HUES48 (cell line): Measurements from ENCODE around the gene ING5.
"Not testable (repeated sequence)": the region's sequence is repeated elsewhere in the genome, so short reads cannot be mapped to it uniquely, and the experiment has no call there.

Experiments
- H3K27ac ChIP-seq: one replicate; pipeline ENCODE4 v1.7.0; 2013; ENCODE audit warnings: low read depth, low read length, inconsistent platforms
- H3K27me3 ChIP-seq: 2 replicates; pipeline ENCODE4 v1.6.1; 2013; ENCODE audit warnings: mild to moderate bottlenecking, low read length; ENCODE audit not compliant: control insufficient read depth, insufficient read depth
- H3K36me3 ChIP-seq: 2 replicates; pipeline ENCODE4 v1.6.1; 2013; ENCODE audit warnings: low read length; ENCODE audit not compliant: control insufficient read depth, insufficient read depth
- H3K4me1 ChIP-seq: 2 replicates; pipeline ENCODE4 v1.6.1; 2013; ENCODE audit warnings: mild to moderate bottlenecking, low read length; ENCODE audit not compliant: control insufficient read depth, insufficient read depth
- H3K4me3 ChIP-seq: 2 replicates; pipeline ENCODE4 v1.5.1; 2013; ENCODE audit warnings: mild to moderate bottlenecking, low read depth, low read length
- H3K9ac ChIP-seq: 2 replicates; pipeline ENCODE4 v1.6.1; 2013; ENCODE audit warnings: mild to moderate bottlenecking, low read depth, low read length, moderate library complexity
- H3K9me3 ChIP-seq: 2 replicates; pipeline ENCODE4 v1.6.1; 2013; ENCODE audit warnings: low read length; ENCODE audit not compliant: control insufficient read depth, insufficient read depth

ING5 gene

DNA sequence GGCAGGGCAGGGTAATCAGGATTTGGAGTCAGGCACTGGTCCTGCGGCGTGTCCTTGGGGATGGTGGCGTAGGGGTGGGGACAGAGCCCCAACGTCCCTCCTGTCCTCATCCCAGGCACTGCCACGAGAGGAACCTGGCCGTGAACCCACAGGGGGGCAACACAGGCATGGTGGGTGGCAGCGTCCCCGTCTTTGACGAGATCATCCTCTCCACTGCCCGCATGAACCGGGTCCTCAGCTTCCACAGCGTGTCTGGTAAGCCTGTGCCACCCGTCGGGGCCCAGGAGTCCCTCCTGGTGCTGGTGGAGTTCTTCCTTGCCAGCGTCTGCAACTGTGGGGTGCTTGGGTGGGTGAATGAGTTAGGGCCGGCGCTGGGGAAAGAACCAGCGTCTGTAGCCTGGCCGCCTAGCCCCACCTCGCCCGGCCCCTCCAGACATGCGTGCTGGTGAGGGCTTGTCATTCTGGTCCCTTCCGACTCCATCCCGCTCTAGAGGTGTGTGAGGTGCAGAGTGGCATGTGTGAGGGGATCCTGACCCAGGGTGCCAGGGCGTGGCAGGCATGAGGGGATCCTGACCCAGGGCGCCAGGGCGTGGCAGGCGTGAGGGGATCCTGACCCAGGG, 40.6 kb downstream of the ING5 start:
- Histone ChIP-seq H3K27me3 (no peaks in the 10 kb centered on the region), H3K4me1 (no peaks in the 10 kb centered on the region), H3K9ac (no peak overlapping the region), H3K9me3 (no peaks in the 10 kb centered on the region), H3K36me3 (peaks cover 6% of the 10 kb centered on the region; the same call in 1 of the 2 replicates), H3K4me3 (no peak overlapping the region), H3K27ac (no peak overlapping the region)

DNA sequence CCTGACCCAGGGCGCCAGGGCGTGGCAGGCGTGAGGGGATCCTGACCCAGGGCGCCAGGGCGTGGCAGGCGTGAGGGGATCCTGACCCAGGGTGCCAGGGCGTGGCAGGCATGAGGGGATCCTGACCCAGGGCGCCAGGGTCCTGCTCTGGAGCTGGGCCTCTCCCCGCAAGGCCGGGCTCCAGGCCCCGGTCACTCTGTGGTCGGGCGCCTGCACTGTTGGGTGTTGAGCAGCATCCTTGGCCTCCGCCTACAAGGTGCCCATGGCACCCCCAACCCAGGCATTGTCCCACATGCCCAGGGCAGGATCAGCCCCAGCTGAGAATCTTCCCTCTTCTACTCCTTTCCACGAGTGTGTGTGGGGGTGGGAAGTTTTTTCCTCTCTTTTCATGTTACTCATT, 41.2 kb downstream of the ING5 start:
- H3K36me3 ChIP-seq, H3K9me3 ChIP-seq, H3K4me1 ChIP-seq, H3K27me3 ChIP-seq, H3K9ac ChIP-seq, H3K27ac ChIP-seq, H3K4me3 ChIP-seq: not testable (repeated sequence)

GRCh38 chr2:241743620-241744019, 41.8 kb downstream of the ING5 start:
- H3K27ac ChIP-seq = no peak overlapping the region
- no peak overlapping the region for H3K9ac ChIP-seq
- H3K9me3 ChIP-seq = no peaks in the 10 kb centered on the region
- H3K36me3 ChIP-seq = peaks cover 6% of the 10 kb centered on the region; the same call in 1 of the 2 replicates
- H3K4me3 ChIP-seq = no peak overlapping the region
- no peaks in the 10 kb centered on the region for H3K27me3 ChIP-seq
- H3K4me1 ChIP-seq = no peaks in the 10 kb centered on the region

GRCh38 chr2:241744028-241744754, 42.4 kb downstream of the ING5 start:
- peaks cover 6% of the 10 kb centered on the region; the same call in 1 of the 2 replicates for H3K36me3 ChIP-seq

GRCh38 chr2:241745276-241745675, 43.4 kb downstream of the ING5 start:
- no peaks in the 10 kb centered on the region for H3K27me3 ChIP-seq
- peaks cover 6% of the 10 kb centered on the region; the same call in 1 of the 2 replicates for H3K36me3 ChIP-seq
- H3K4me3 ChIP-seq = no peak overlapping the region
- H3K9me3 ChIP-seq = no peaks in the 10 kb centered on the region
- no peak overlapping the region for H3K9ac ChIP-seq
- no peaks in the 10 kb centered on the region for H3K4me1 ChIP-seq
- H3K27ac ChIP-seq = no peak overlapping the region

More at GRCh38 chr2:241744028-241744754, 42.4 kb downstream of the ING5 start:
- Histone ChIP-seq H3K9me3 (no peaks in the 10 kb centered on the region), H3K27me3 (no peaks in the 10 kb centered on the region), H3K4me1 (no peaks in the 10 kb centered on the region), H3K4me3 (no peak overlapping the region), H3K27ac (no peak overlapping the region), H3K9ac (no peak overlapping the region)

GRCh38 chr2:241746084-241746483, 44.2 kb downstream of the ING5 start:
- H3K4me3 ChIP-seq = no peak overlapping the region
- H3K27ac ChIP-seq = no peak overlapping the region
- peaks cover 6% of the 10 kb centered on the region; the same call in 1 of the 2 replicates for H3K36me3 ChIP-seq
- no peaks in the 10 kb centered on the region for H3K9me3 ChIP-seq
- H3K9ac ChIP-seq = no peak overlapping the region
- no peaks in the 10 kb centered on the region for H3K4me1 ChIP-seq
- H3K27me3 ChIP-seq = no peaks in the 10 kb centered on the region

DNA sequence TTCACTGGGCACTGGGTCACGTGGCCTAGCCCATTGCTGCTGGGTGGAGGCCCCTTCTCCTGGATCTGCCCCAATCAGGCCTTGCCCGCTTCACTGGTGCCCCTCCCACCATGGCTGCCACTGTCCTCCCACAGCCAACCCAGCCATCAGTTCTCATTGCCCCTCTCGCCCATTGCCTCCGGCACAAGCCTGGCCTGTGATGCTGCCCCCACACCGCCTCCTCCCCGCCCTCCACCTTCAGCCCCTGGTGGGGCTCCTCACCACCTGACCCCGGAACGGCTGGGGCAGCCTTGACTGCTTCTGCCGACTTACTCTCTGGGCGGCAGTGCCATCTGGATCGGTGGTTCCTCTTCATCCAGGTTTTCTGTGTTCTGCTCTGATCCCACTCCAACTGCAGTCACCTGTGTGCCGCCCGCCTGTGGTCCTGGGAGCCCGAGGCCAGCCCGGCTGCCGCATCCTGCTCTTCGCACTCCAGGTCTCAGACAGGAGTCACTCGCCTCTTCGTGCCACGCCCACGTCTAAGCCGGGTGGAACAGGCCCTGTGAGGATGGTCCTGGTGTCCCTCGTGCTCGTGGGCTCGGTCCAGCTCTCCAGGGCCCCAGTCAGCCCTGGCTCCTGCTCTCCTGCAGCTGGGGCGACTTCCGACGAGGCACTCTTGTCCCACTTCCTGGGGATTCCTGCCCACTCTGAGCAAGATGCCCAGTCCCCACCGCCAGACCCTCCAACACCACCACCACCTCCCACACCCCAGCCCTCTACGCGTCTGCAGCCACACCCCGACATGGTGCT, 46.8 kb downstream of the ING5 start:
- Histone ChIP-seq H3K9me3 (no peaks in the 10 kb centered on the region), H3K4me3 (no peak overlapping the region), H3K4me1 (no peaks in the 10 kb centered on the region), H3K9ac (no peak overlapping the region), H3K27ac (no peak overlapping the region), H3K27me3 (no peaks in the 10 kb centered on the region), H3K36me3 (peaks cover 6% of the 10 kb centered on the region; the same call in 1 of the 2 replicates)

GRCh38 chr2:241750076-241750840, 48.4 kb downstream of the ING5 start:
- Histone ChIP-seq H3K9ac (no peak overlapping the region), H3K27me3 (no peaks in the 10 kb centered on the region), H3K9me3 (no peaks in the 10 kb centered on the region), H3K4me1 (no peaks in the 10 kb centered on the region), H3K27ac (no peak overlapping the region), H3K4me3 (no peak overlapping the region), H3K36me3 (peaks cover 6% of the 10 kb centered on the region; the same call in 1 of the 2 replicates)

- Histone ChIP-seq H3K9ac (no peak overlapping the region), H3K4me1 (no peaks in the 10 kb centered on the region), H3K9me3 (no peaks in the 10 kb centered on the region), H3K27ac (no peak overlapping the region), H3K4me3 (no peak overlapping the region), H3K36me3 (peaks cover 4% of the 10 kb centered on the region; the same call in 1 of the 2 replicates), H3K27me3 (no peaks in the 10 kb centered on the region)
Measured at GRCh38 chr2:241751152-241751551, 49.3 kb downstream of the ING5 start.

DNA sequence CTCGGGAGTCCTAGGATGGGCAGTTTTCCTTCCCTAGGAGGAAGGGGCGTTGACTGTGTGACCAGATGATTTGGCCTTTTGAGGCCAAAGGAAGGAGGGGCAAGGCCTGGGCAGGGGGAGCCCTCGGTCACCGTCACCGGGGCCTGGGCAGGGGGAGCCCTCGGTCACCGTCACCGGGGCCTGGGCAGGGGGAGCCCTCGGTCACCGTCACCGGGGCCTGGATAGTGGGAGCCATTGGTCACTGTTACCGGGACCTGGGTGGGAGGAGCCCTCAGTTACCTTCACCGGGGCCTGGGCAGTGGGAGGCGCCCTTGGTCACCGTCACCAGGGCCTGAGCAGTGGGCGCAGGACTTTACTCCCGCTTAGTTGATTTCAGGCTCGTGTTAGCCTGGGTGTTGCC, 49.9 kb downstream of the ING5 start:
- Histone ChIP-seq H3K9me3 (no peaks in the 10 kb centered on the region), H3K27ac (no peak overlapping the region), H3K4me1 (no peaks in the 10 kb centered on the region), H3K9ac (no peak overlapping the region), H3K27me3 (no peaks in the 10 kb centered on the region), H3K4me3 (no peak overlapping the region), H3K36me3 (peaks cover 6% of the 10 kb centered on the region; the same call in 1 of the 2 replicates)
